Measurements from ENCODE around the gene ANKRD13C. TPM values are rescaled to one million over a fixed set of nuclear protein-coding genes. Genes with fewer than 3 reads are reported as not detected.
"Not testable (repeated sequence)": the region's sequence is repeated elsewhere in the genome, so short reads cannot be mapped to it uniquely, and the experiment has no call there.

The ANKRD13C gene
- polyA plus RNA-seq, 1 donor (not counting 4 experiments of a cell fraction or from before 2014, with no cell fraction given) = 13.4 TPM

DNA sequence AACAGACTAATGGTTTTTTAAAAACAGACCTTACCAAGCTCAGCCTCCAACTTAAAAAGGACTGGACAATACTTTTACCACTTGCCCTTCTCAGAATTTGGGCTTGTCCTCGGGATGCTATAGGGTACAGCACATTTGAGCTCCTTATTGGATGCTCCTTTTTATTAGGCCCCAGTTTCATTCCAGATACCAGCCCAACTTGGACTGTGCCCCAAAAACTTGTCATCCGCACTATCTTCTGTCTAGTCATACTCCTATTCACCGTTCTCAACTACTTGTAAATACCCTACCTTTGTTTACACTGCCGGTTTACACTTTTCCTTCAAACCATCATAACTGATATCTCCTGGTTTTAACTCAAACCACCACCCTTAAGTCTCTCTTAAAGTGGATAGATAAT is 17.9 kb upstream of the ANKRD13C start:
- Histone ChIP-seq H3K79me2 (ENCODE audit: control insufficient read depth, insufficient read depth, low read length) (no peaks in the 10 kb centered on the region), H3K9me1 (ENCODE audit: control insufficient read depth, extremely low read depth, insufficient read depth, low read length) (no peaks in the 10 kb centered on the region), H4K20me1 (ENCODE audit: control insufficient read depth, extremely low read depth, insufficient read depth, low read length) (no peaks in the 10 kb centered on the region), H3K4me3 (ENCODE audit: control insufficient read depth in 2 of 3, extremely low read depth in 1 of 3, insufficient read depth in 2 of 3, low read depth in 1 of 3, low read length in 3 of 3) (no peak overlapping the region), H3K36me3 (ENCODE audit: control insufficient read depth in 2 of 2, extremely low read depth in 1 of 2, insufficient read depth in 2 of 2, low read length in 2 of 2) (no peaks in the 10 kb centered on the region), H2AFZ (ENCODE audit: control insufficient read depth, low read length) (no peak overlapping the region), H3K4me2 (ENCODE audit: control insufficient read depth, extremely low read depth, insufficient read depth, low read depth, low read length) (no peak overlapping the region), H3K27ac (ENCODE audit: control insufficient read depth, insufficient read depth, low read length) (no peak overlapping the region), H3K9ac (ENCODE audit: control insufficient read depth, extremely low read depth, insufficient read depth, low read length) (no peak overlapping the region), H3K9me3 (ENCODE audit: control insufficient read depth, low read depth, low read length) (no peaks in the 10 kb centered on the region), H3K27me3 (ENCODE audit: control insufficient read depth, extremely low read depth, insufficient read depth, low read length) (no peaks in the 10 kb centered on the region), H3K4me1 (ENCODE audit: control insufficient read depth, extremely low read depth, insufficient read depth, low read length) (peaks cover 2% of the 10 kb centered on the region)
- no peak for FAIRE-seq
- dilution Hi-C loops (cut with MboI; ENCODE audit: extremely low pct_ligation_motif_present, low sequenced_read_pairs) = no loop called here
- TF ChIP-seq EZH2 (IDR thresholded peaks at IDR 0.05; ENCODE audit: low read length) (no peak), CTCF (optimal IDR thresholded peaks at IDR 0.05 in 1 of 3, IDR thresholded peaks at IDR 0.05 in 1 of 3, conservative IDR thresholded peaks at IDR 0.05 in 1 of 3; ENCODE audit: extremely low read depth in 1 of 3, insufficient read depth in 2 of 3, low read length in 3 of 3) (no peak)
- DNase-seq (ENCODE audit: low read depth, low spot score) = no peak

DNA sequence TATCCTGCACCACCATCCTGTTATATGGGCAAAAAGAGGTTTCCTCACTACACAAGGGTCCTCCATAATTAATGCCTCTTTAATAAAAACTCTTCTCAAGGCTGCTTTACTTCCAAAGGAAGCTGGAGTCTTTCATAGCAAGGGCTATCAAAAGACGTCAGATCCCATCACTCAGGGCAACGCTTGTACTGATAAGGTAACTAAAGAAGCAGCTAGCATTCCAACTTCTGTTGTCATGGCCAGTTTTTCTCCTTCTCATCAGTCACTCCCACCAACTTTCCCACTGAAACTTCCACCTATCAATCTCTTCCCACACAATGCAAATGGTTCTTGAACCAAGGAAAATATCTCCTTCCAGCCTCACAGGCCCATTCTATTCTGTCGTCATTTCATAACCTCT is 17.1 kb upstream of the ANKRD13C start:
- H3K9me1 ChIP-seq (ENCODE audit: control insufficient read depth, extremely low read depth, insufficient read depth, low read length); H3K9ac ChIP-seq (ENCODE audit: control insufficient read depth, extremely low read depth, insufficient read depth, low read length); H3K27ac ChIP-seq (ENCODE audit: control insufficient read depth, insufficient read depth, low read length); H3K9me3 ChIP-seq (ENCODE audit: control insufficient read depth, low read depth, low read length); H3K4me3 ChIP-seq (ENCODE audit: control insufficient read depth in 2 of 3, extremely low read depth in 1 of 3, insufficient read depth in 2 of 3, low read depth in 1 of 3, low read length in 3 of 3); H3K79me2 ChIP-seq (ENCODE audit: control insufficient read depth, insufficient read depth, low read length); H4K20me1 ChIP-seq (ENCODE audit: control insufficient read depth, extremely low read depth, insufficient read depth, low read length); H3K27me3 ChIP-seq (ENCODE audit: control insufficient read depth, extremely low read depth, insufficient read depth, low read length); DNase-seq (ENCODE audit: low read depth, low spot score); H3K36me3 ChIP-seq (ENCODE audit: control insufficient read depth in 2 of 2, extremely low read depth in 1 of 2, insufficient read depth in 2 of 2, low read length in 2 of 2); FAIRE-seq; H3K4me1 ChIP-seq (ENCODE audit: control insufficient read depth, extremely low read depth, insufficient read depth, low read length); dilution Hi-C loops (cut with MboI; ENCODE audit: extremely low pct_ligation_motif_present, low sequenced_read_pairs); H3K4me2 ChIP-seq (ENCODE audit: control insufficient read depth, extremely low read depth, insufficient read depth, low read depth, low read length); H2AFZ ChIP-seq (ENCODE audit: control insufficient read depth, low read length): not testable (repeated sequence)

- H4K20me1 ChIP-seq (ENCODE audit: control insufficient read depth, extremely low read depth, insufficient read depth, low read length); H3K27me3 ChIP-seq (ENCODE audit: control insufficient read depth, extremely low read depth, insufficient read depth, low read length); DNase-seq (ENCODE audit: low read depth, low spot score); H3K4me3 ChIP-seq (ENCODE audit: control insufficient read depth in 2 of 3, extremely low read depth in 1 of 3, insufficient read depth in 2 of 3, low read depth in 1 of 3, low read length in 3 of 3); H3K27ac ChIP-seq (ENCODE audit: control insufficient read depth, insufficient read depth, low read length); H3K9me1 ChIP-seq (ENCODE audit: control insufficient read depth, extremely low read depth, insufficient read depth, low read length); H3K79me2 ChIP-seq (ENCODE audit: control insufficient read depth, insufficient read depth, low read length); H3K9ac ChIP-seq (ENCODE audit: control insufficient read depth, extremely low read depth, insufficient read depth, low read length); H3K9me3 ChIP-seq (ENCODE audit: control insufficient read depth, low read depth, low read length); FAIRE-seq; H3K36me3 ChIP-seq (ENCODE audit: control insufficient read depth in 2 of 2, extremely low read depth in 1 of 2, insufficient read depth in 2 of 2, low read length in 2 of 2); H3K4me1 ChIP-seq (ENCODE audit: control insufficient read depth, extremely low read depth, insufficient read depth, low read length); dilution Hi-C loops (cut with MboI; ENCODE audit: extremely low pct_ligation_motif_present, low sequenced_read_pairs): not testable (repeated sequence)
- Histone ChIP-seq H2AFZ (ENCODE audit: control insufficient read depth, low read length) (peak overlapping the region; percentile 42), H3K4me2 (ENCODE audit: control insufficient read depth, extremely low read depth, insufficient read depth, low read depth, low read length) (peak overlapping the region; percentile 20)
Measured at GRCh38 chr1:70367397-70367796, 12.9 kb upstream of the ANKRD13C start.

DNA sequence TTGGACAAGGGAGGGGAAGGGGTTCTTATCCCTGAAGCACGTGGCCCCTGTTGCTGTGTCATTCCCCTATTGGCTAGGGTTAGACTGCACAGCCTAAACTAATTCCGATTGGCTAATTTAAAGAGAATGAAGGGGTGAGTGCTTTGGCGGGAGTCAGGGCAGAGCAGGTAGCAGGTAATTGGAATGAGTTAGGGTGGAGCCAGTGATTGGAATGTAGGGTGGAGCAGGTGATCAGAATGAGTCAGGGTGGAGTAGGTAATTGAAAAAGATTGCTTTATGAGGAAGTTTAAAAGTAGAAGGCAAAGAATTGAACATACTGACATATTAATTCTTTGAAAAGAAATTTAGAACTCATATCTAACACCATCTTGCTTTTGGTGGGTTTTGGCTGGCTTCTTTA is 12.5 kb upstream of the ANKRD13C start:
- H3K9me1 ChIP-seq (ENCODE audit: control insufficient read depth, extremely low read depth, insufficient read depth, low read length); H2AFZ ChIP-seq (ENCODE audit: control insufficient read depth, low read length); H3K9ac ChIP-seq (ENCODE audit: control insufficient read depth, extremely low read depth, insufficient read depth, low read length); H3K79me2 ChIP-seq (ENCODE audit: control insufficient read depth, insufficient read depth, low read length); H4K20me1 ChIP-seq (ENCODE audit: control insufficient read depth, extremely low read depth, insufficient read depth, low read length); H3K27ac ChIP-seq (ENCODE audit: control insufficient read depth, insufficient read depth, low read length); H3K9me3 ChIP-seq (ENCODE audit: control insufficient read depth, low read depth, low read length); dilution Hi-C loops (cut with MboI; ENCODE audit: extremely low pct_ligation_motif_present, low sequenced_read_pairs); H3K27me3 ChIP-seq (ENCODE audit: control insufficient read depth, extremely low read depth, insufficient read depth, low read length); DNase-seq (ENCODE audit: low read depth, low spot score); FAIRE-seq; H3K4me3 ChIP-seq (ENCODE audit: control insufficient read depth in 2 of 3, extremely low read depth in 1 of 3, insufficient read depth in 2 of 3, low read depth in 1 of 3, low read length in 3 of 3); H3K36me3 ChIP-seq (ENCODE audit: control insufficient read depth in 2 of 2, extremely low read depth in 1 of 2, insufficient read depth in 2 of 2, low read length in 2 of 2): not testable (repeated sequence)
- H3K4me2 ChIP-seq (ENCODE audit: control insufficient read depth, extremely low read depth, insufficient read depth, low read depth, low read length) = peak overlapping the region; percentile 20
- H3K4me1 ChIP-seq (ENCODE audit: control insufficient read depth, extremely low read depth, insufficient read depth, low read length) = peaks cover 11% of the 10 kb centered on the region

Measured in keratinocyte (primary cell).